Measurements from ENCODE around the gene TRIM15. TPM values are rescaled to one million over a fixed set of nuclear protein-coding genes. Genes with fewer than 3 reads are reported as not detected.
"Not testable (repeated sequence)": the region's sequence is repeated elsewhere in the genome, so short reads cannot be mapped to it uniquely, and the experiment has no call there.

The TRIM15 gene
- total RNA-seq, 1 donor from 2014 or later = 19.6 TPM

DNA sequence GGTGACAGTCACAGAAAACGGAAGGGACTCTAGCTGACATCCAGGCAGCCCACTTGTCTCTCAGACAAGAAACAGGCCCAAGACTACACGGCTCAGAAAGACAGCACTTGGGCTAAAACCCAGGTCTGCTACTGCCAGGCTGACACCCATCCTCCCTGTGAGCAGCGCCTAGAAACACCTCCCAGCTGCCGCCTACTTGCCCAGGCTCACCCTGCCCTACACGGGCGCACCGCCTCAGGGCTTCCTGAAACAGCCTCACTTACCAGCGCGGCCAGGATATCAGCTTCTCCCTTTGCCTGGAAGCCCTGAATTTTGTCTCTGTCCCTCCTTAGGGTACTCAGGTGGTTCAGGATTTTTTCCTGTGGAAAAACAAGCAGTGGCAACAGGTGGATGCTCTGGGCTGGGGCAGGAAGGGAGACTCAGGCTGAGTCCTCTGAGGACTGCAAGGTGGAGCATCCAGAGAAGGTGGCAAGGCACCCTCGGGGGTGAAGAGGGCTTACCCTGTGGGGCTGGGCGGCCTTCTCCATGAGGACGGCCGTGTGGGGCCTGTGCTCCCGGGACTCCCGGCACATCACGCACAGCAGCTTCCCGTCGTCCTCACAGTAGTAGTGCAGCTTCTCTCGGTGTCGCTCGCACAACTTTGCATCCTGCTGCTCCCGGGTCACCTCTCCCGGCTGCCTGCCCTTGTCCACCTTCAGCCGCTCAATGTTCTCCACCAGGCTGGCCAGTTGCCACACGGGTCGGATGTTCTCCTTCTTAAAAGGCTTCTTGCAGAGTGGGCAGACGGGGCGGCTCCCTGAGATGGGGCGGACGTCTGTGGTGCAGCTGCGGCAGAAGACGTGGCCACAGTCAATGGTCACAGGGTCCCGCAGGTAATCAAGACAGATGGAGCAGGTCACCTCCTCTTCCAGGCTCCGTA, 35.1 kb downstream of the TRIM15 start:
- no peak for DNase-seq (ENCODE audit: low spot score)

DNA sequence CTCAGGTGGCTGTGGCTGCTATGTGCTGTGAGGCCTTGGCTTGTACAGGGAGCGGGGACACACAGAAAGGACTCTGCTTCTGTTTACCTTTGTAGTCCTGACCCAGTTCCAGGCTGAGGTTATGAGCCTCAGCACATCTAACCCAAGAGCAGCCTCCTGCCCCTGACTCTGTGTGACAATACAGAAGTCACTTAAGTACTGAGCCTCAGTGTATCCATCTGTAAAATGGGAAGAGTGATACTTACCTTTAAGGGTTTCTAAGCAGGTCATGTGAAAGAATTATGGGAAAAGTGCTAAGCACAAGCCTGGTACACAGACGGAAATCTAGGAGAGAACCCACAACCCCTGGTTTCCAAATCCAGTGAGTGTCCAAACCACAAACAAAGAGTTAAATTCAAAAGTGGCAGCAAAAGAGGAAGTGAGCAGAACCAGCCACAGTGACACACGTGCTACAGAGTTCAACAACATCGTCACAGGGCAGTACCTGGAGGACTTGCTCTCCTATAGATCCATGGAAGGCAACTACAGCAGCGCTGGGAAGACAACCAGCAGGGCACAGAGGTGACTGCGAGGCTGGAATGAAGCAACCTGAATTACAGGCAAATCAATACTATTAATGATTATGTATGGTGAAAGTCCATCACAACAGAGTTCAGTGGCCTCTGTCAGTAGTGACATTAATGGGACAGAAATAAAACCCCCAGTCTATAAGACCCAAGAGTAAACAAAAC, 37.4 kb downstream of the TRIM15 start:
- peak; percentile 84 for DNase-seq (ENCODE audit: low spot score)

DNA sequence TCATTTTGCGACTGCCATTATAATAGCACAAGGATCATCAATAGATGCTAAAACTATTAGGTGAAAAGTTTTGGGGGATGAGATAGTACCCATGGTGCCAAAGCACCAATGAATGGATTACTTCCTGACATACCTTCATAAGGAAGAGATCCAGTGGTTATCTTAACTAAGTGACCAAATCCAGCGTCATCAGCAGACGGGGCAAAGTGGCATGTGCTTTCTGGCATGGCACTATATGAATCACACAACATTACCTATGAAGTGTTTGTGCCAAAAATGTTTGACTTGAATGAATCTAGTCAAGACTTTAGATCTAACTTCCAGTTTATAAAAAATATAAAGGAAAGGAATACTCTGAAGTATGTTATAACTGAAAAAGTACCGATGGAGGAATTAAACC, 39.0 kb downstream of the TRIM15 start:
- no peak for DNase-seq (ENCODE audit: low spot score)

DNA sequence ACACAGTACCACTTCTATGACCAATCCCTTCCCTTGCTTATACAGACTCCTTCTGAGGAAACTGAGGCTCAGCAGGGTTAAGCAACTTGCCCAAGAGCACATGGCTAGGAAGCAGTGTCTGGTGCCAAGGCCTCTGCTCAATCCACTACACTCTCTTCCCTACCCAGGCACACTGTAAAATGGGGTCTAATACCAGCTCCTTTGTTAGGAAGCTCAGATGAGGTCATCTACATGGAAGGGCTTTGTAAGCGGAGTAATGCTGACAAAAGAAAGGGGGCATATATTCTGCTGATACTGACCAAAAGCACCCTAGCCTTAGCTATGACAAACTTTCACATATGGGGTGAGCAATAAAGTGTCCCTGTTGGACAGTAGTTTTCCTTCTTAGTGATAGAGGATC, 40.8 kb downstream of the TRIM15 start:
- DNase-seq (ENCODE audit: low spot score) = no peak

DNA sequence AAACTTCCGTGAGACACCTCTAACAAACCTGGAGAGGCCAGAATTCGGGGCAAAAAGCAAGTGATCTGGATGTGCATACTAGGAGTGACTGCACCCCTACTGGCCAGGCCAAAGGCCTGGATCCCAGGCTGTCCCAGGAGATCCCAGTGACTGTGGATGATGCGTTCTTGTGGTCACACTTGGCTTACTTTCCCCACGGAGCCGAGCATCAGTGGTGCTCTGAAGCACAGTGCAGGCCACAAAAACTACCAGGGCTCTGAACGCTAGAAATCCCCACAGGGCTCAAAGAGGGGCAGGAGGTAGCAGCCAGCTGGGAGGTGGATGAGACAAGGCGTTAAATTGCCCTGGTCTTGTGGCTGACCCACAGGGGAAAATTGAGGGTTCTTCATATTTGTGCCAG, 42.8 kb downstream of the TRIM15 start:
- no peak for DNase-seq (ENCODE audit: low spot score)

DNA sequence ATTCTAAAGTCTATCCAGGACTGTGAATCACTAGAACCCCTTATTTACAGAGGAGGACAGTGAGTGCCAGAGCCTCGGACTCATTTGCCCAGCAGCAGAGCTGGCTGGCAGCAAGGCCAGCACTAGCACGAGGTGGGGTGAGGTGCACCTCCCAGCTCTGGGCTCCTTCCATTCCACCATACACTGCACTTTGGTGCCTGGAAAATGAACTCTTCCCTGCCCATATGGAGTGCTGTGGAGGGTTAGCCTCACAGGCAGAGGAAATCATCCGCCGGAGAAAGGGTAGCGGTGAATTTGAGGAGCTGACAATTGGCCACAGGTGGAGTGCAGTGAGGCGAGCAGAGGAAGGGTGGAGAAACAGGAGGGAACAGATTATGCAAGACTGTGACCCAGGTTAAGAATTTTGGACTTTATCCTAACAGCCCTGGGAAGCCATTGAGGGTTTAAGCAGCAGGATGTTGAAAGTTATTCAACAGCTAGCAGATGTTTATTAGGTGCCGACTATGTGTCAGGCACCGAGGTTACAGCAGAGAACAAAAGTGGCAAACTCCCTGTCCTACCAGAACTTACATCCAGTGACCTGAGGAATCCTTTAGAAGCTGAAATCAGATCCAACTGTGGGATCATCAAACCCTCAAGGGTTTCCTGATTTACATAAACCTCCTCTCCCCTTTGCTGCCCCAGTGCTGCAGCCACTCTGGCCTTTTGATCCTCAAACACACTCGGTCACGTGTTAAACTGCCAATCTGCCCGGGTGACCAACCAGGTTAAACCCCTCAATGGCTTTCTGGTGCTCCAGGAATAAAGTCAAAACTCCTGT, 43.7 kb downstream of the TRIM15 start:
- DNase-seq (ENCODE audit: low spot score) = peak; percentile 61

DNA sequence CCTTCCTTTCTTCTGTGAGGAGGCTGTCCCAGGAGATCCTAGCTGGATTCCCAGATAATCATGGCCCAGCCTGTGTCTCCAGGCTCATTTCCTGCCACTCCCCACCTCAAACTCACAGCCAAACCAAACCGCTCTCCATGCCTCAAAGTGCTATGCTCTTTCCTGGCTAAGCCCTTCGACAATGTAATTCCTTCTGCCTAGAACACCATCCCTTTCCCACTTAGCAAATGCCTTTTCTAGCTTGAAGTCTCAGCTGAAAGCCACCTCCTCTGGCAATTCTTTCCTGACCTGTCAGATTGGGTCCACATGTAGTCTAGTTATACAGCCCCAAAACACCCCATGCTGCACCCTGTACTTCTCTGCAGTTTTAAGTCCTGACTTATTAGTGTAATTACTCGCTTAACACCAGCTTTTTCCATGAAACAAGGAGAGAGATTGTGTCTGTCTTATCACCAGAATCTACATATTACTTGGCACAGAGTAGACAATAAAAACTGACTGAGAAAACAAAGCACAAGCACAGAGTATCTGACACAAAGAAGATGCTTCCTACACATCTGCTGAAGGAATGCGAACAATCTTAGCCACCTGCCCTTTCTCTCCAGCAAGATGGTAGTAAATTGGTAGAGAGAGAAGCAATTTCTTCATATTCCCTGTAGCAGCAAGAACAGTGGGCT, 44.4 kb downstream of the TRIM15 start:
- no peak for DNase-seq (ENCODE audit: low spot score)

DNA sequence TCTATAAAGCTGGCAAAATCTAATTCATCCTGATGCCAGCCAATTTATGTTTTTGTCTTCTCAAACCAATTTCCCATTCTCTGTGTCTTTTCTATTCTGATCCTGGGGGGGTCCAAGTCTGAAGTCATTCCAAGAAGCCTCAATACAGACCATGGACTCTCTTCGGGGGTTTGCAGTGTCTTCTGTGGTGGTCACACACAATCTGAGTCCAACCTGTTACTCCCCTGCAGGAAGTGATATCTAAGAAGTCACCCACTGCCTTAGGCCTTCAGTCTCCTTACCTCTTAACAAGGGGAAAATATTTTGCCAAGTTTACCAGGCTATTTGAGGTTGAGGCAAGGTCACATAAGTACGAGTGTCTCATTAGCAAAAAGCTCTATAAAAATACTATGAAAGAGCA, 48.0 kb downstream of the TRIM15 start:
- DNase-seq (ENCODE audit: low spot score) = no peak

DNA sequence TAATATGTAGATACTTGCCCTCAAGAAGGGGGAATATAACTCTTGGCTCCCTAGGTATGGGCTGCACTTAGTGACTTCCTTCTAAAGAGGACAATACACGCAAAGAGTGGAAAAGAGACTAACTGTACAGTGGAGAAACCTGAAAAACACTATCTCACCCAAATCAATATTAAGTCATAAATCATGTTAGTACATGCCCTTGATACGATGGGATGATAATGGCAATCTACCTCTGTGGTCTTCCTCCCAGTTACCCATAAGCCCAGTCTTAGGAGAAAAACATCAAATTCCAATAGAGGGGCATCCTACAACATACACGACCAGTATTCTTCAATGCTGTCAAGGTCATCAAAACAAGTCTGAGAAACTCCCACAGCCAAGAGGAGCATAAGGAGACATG, 48.6 kb downstream of the TRIM15 start:
- DNase-seq (ENCODE audit: low spot score) = no peak

DNA sequence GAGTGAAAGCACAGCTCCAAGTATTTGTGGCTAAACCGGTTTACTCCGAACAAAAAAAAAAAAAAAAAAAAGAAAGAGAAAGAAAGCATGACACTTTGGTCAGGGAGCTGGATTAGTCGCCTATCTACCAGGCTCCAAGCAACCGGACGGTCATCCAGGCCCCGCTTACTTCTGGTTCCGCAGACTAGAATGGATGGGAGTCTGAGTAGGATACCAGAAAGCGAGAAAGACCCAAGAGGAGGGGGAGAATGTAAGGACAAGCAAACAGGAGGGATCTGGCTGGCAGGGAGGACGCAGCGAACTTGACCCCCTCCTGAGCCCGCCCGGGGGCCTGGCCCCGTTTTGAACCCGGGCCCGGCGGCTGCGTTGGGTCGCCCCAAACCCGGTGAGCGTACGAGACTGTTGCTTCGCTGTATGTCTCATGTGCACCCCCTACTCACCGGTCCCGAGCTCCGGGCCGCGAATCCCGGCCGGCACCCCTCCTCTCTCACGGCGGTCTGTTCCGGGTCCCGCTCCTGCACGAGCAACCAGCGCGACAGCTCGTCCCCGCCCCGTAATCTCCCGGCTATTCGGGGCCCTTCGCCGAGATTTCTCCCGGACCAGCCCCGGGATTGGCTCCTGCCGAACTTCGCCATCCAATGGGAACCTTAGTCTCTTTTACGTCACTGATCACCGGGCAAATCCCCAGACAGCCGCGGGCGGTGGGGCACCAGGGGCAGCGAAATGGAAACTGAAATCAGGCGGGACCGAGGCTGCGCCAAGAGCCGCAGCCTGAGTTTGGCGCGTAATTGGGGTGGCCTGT, 49.7 kb downstream of the TRIM15 start, which contains the start of gene TRIM26:
TRIM26 (minus strand) TSS at position 542 of the 802 bp plus-strand sequence. CDS start 14,303 bp downstream, outside the sequence.
- peak; percentile 98 for DNase-seq (ENCODE audit: low spot score)

DNA sequence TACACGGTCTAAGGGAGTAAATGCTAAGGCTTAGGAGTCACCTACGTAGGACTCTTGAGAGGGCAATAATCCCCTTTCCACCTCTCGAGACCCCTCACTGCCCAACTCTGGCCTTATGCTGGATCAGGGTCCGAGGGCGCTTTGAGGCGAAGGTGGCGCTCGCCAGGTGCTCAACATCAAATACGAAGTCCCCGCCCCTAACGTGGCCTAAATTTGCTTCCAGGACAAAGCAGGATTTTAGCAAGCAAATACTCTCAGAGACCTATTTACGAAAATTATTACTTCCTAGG, 50.3 kb downstream of the TRIM15 start:
- no peak for DNase-seq (ENCODE audit: low spot score)

DNA sequence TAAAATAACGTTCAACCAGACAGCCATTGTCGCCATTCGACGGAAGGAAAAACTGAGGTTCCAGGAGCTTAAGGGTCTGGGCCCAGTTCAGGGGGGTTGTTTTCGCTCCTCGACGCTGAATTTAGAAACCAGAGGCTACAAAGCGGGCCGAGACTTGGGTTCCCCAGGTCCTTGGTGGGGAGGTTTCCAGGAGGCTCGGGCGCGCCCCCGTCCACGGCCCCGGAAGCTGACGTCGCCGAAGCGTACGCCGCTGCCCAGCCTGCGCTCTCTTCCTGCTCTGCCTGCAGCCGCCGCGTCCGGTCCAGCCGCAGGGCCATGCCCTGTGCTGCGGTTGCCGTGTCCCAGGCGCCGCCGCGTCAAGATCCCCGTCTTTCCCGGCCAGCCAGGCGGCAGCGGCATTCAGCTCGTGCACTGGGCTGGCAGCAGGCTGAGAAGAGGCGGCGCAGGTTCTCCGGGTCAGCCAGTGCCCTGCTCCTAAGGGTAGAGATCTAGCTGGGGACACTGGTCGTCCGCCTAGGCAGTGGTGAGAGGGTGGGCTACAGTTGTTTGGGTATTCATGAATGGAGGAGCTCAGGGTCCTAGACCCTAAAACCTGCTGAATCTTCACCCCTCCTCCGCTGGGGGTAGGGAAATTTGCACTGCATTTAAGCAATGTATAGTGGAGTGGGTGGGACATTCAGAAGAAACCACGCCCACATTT, 50.8 kb downstream of the TRIM15 start:
- peak; percentile 83 for DNase-seq (ENCODE audit: low spot score)

DNA sequence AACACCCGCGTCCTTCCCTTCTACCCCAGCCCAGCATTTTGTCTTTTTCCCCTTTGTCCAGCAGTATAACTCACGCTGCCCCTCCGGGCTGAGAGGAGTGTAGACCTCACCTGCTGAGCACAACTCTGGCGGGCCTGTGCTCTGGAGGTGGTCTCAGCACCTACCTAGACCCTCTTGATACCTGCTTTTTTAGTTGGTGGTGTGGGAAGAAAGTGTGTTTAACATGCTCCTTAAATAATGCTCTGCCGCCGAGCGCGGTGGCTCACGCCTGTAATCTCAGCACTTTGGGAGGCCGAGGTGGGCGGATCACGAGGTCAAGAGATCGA, 51.3 kb downstream of the TRIM15 start:
- DNase-seq (ENCODE audit: low spot score) = no peak

DNA sequence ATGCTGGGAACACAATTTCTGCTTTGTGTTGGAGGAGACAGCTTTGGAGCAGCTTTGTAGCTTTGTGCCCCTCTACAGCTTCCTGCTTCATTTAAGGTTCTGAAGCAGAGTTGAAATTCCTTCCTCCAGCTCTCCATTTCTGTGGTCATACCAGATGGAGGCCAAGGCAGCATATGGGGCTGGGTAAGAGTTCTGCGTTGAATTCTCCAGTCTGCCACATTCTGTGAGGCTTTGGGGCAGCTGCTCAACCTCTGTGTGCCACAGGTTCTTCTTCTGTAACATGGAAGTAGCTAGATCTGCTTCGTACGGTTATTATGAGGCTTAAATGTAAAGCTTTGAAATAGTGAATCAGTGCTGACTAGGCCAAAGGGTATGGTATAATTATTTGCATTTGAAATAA, 52.8 kb downstream of the TRIM15 start:
- no peak for DNase-seq (ENCODE audit: low spot score)

DNA sequence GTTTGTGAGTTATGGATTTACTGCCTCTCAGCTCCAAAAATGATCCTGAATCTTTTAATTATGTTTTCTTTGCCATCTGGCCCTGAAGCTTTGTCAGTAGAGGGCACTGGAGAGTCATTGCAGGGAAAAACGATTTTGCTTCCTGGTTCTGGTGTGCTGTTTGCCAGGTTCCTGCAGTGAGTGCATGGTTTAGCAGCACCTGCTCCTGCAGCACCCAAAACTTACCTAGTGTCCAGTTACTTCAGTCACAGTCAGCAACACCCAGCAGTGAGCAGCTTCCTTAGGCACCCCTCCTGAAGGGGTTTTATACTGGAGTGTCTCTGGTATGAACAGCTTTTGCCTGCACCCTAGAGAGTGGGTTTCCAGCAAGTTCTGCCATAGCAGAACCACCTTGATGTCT, 55.9 kb downstream of the TRIM15 start:
- peak; percentile 38 for DNase-seq (ENCODE audit: low spot score)

DNA sequence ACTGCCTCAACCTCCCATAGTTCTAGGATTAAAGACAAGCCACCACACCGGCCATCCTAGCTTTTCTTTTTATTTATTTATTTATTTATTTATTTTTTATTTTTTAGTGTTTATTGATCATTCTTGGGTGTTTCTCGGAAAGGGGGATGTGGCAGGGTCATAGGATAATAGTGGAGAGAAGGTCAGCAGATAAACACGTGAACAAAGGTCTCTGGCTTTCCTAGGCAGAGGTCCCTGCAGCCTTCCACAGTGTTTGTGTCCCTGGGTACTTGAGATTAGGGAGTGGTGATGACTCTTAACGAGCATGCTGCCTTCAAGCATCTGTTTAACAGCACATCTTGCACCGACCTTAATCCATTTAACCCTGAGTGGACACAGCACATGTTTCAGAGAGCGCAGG, 58.0 kb downstream of the TRIM15 start:
- DNase-seq (ENCODE audit: low spot score) = not testable (repeated sequence)

DNA sequence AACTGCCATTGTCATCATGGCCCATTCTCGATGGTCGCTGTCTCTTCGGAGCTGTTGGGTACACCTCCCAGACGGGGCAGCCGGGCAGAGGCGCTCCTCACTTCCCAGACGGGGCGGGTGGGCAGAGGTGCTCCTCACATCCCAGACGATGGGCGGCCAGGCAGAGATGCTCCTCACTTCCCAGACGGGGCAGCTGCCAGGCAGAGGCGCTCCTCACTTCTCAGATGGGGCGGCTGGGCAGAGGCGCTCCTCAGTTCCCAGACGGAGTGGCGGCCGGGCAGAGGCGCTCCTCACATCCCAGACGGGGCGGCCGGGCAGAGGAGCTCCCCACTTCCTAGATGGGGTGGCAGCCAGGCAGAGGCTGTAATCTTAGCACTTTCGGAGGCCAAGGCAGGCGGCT, 58.6 kb downstream of the TRIM15 start:
- not testable (repeated sequence) for DNase-seq (ENCODE audit: low spot score)
